Measurements from ENCODE around the gene NUDCD3. TPM values are rescaled to one million over a fixed set of nuclear protein-coding genes. Genes with fewer than 3 reads are reported as not detected.

The NUDCD3 gene
- total RNA-seq, 1 experiment from 2014 or later: 71.9 TPM

DNA sequence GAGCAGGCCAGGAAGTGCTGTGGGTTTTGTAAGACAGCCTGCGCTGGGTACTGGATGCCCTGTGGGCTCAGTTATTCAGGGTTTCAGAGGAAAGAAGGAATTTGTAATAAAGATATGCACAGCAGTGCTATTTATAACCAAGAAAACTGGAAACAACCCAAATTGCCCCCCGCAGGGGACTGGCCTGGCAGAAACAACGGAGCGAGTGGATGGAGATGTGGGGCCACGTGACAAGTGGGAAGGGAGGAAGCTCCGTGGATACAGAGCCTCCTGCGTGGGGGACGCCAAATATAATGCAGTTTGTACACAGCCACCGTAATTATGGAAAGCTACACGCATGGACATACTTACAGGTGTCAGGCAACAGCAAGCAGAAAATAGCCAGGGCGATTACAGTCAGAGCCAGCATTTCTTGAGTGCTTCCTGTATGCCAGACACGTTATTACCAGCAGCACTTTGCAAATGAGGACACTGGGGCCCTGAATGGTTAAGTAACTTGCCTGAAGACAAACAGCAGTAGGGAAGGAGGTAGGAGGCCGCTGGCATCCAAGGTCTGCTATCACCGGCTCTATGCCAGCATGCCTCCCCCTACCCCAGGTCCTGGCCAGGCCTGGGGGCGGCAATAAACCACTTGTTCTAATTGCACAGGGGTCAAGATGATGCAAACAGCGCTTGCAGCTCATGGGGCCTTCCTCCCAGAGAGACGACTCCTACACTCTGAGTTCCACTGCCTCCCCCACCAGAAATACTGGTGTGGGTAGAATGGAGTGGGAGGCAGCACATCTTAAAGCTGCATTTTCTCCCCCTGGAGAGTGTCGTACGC, 156.3 kb downstream of the NUDCD3 start:
- no peak overlapping the region for H4K5ac ChIP-seq (ENCODE audit: insufficient read length, low read depth, low read length)
- no peaks in the 10 kb centered on the region for H4K20me1 ChIP-seq (ENCODE audit: control insufficient read depth, insufficient read depth, insufficient read length)
- peaks cover 28% of the 10 kb centered on the region for H3K27me3 Mint-ChIP-seq (ENCODE audit: low read depth)
- H4K8ac ChIP-seq (replicated peaks; ENCODE audit: insufficient read length, low read depth, low read length): no peak overlapping the region
- no peak overlapping the region for H2BK12ac ChIP-seq (ENCODE audit: insufficient read length, low read depth, low read length)
- H3K36me3 Mint-ChIP-seq (ENCODE audit: insufficient read depth in 1 of 3, low read depth in 3 of 3): no peaks in the 10 kb centered on the region
- H3K23ac ChIP-seq (ENCODE audit: insufficient read length, low read depth, low read length): no peak overlapping the region
- H3K4me3 Mint-ChIP-seq: no peak overlapping the region
- no peak overlapping the region for H2BK15ac ChIP-seq (ENCODE audit: low read depth, low read length)
- H3K4me1 ChIP-seq (ENCODE audit: insufficient read depth, low read length): no peaks in the 10 kb centered on the region
- no peak overlapping the region for H3K27ac Mint-ChIP-seq
- no peak overlapping the region for H3K14ac ChIP-seq (ENCODE audit: insufficient read depth, low read length)
- H3K9me3 ChIP-seq (ENCODE audit: control insufficient read depth, low read depth, low read length): no peaks in the 10 kb centered on the region
- no peak overlapping the region for H2AK5ac ChIP-seq (ENCODE audit: insufficient read length, low read length)
- no peak overlapping the region for H3K18ac ChIP-seq (ENCODE audit: insufficient read length, low read depth, low read length)
- TF ChIP-seq, protein P1, sequence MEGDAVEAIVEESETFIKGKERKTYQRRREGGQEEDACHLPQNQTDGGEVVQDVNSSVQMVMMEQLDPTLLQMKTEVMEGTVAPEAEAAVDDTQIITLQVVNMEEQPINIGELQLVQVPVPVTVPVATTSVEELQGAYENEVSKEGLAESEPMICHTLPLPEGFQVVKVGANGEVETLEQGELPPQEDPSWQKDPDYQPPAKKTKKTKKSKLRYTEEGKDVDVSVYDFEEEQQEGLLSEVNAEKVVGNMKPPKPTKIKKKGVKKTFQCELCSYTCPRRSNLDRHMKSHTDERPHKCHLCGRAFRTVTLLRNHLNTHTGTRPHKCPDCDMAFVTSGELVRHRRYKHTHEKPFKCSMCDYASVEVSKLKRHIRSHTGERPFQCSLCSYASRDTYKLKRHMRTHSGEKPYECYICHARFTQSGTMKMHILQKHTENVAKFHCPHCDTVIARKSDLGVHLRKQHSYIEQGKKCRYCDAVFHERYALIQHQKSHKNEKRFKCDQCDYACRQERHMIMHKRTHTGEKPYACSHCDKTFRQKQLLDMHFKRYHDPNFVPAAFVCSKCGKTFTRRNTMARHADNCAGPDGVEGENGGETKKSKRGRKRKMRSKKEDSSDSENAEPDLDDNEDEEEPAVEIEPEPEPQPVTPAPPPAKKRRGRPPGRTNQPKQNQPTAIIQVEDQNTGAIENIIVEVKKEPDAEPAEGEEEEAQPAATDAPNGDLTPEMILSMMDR (conservative IDR thresholded peaks at IDR 0.05): no peak
- no peak overlapping the region for H3T11ph ChIP-seq (ENCODE audit: low read length)
- H3K79me2 ChIP-seq (ENCODE audit: insufficient read depth, low read length): no peaks in the 10 kb centered on the region
- no peaks in the 10 kb centered on the region for H3K79me1 ChIP-seq (ENCODE audit: insufficient read depth, low read depth, low read length, poor library complexity, severe bottlenecking)
- no peak overlapping the region for H2AFZ ChIP-seq (ENCODE audit: low read length)
- no peak overlapping the region for H2BK20ac ChIP-seq (ENCODE audit: low read depth, low read length, poor library complexity, severe bottlenecking)
- H3K9me3 Mint-ChIP-seq: no peaks in the 10 kb centered on the region
- H2BK5ac ChIP-seq (ENCODE audit: insufficient read length, low read length): no peak overlapping the region
- H3K4me2 ChIP-seq (ENCODE audit: insufficient read depth, insufficient read length, low read length): no peak overlapping the region
- H2BK120ac ChIP-seq (ENCODE audit: low read depth, low read length, poor library complexity, severe bottlenecking): no peak overlapping the region
- no peak overlapping the region for H3K56ac ChIP-seq (ENCODE audit: insufficient read length, low read depth, low read length)
- DNase-seq: no peak
- no peak overlapping the region for H3K27ac ChIP-seq (ENCODE audit: insufficient read length, low read depth, low read length)
- no peak overlapping the region for H4K91ac ChIP-seq (ENCODE audit: insufficient read length, low read depth, low read length)
- no peak overlapping the region for H3K9ac ChIP-seq (ENCODE audit: extremely low read depth, insufficient read length, low read length)
- H3K27me3 ChIP-seq (ENCODE audit: insufficient read depth, low read length): no peaks in the 10 kb centered on the region
- H3K23me2 ChIP-seq (ENCODE audit: insufficient read length, low read depth, low read length, poor library complexity, severe bottlenecking): no peaks in the 10 kb centered on the region
- H3K4me1 Mint-ChIP-seq: peaks cover 5 to 6% of the 10 kb centered on the region in 2 experiments; a peak in 3 of 4 replicates
- H3K4ac ChIP-seq (ENCODE audit: low read depth, low read length): no peak overlapping the region
- no CpG with 5 or more reads among the region's 19 CpGs for WGBS (ENCODE audit: extremely low coverage, insufficient read length, low lambda C conversion rate)

All from H9 (cell line).